Esophagus (tissue), 2 donors: Measurements from ENCODE around the gene DAPL1. TPM values are rescaled to one million over a fixed set of nuclear protein-coding genes. Genes with fewer than 3 reads are reported as not detected.
A peak's percentile ranks its signal among the peaks of the same experiment; 100 is the strongest.

Source experiments
- H3K27ac ChIP-seq, 2 donors: one replicate each; pipeline ENCODE4 v1.5.1; 2013; ENCODE audit warnings: low read depth in 2 of 2, mild to moderate bottlenecking in 2 of 2, inconsistent platforms in 1 of 2, low read length in 1 of 2, moderate library complexity in 1 of 2
- H3K27me3 ChIP-seq, 2 donors: one replicate each; pipeline ENCODE4 v1.6.1; 2013; ENCODE audit warnings: low read length in 2 of 2, control low read depth in 1 of 2, mild to moderate bottlenecking in 1 of 2; ENCODE audit not compliant: insufficient read depth in 2 of 2, control insufficient read depth in 1 of 2
- H3K36me3 ChIP-seq, 2 donors: one replicate each; pipeline ENCODE4 v1.6.1; 2013; ENCODE audit warnings: low read length in 1 of 2; ENCODE audit not compliant: control insufficient read depth in 2 of 2, insufficient read depth in 2 of 2
- H3K4me1 ChIP-seq, 2 donors: one replicate each; pipeline ENCODE4 v1.6.1; 2013; ENCODE audit warnings: low read length in 1 of 2; ENCODE audit not compliant: control insufficient read depth in 2 of 2, insufficient read depth in 2 of 2
- H3K4me3 ChIP-seq, 2 donors: one replicate each; pipeline ENCODE4 v1.5.1; 2013; ENCODE audit warnings: low read length in 2 of 2, mild to moderate bottlenecking in 2 of 2, low read depth in 1 of 2, moderate library complexity in 1 of 2
- H3K9me3 ChIP-seq, 2 donors: one replicate each; pipeline ENCODE4 v1.6.1; 2013; ENCODE audit warnings: mild to moderate bottlenecking in 2 of 2, low read depth in 1 of 2, low read length in 1 of 2, moderate library complexity in 1 of 2; ENCODE audit not compliant: control insufficient read depth in 2 of 2, insufficient read depth in 1 of 2
- WGBS, 2 donors: extraction: QIAGEN DNeasy Blood & Tissue Kit; methylation state at CpG; one replicate each; pipeline ENCODE4 v1.1.7; 2013; 5-methylcytosine and 5-hydroxymethylcytosine counted together
- polyA plus RNA-seq, 2 donors: library from polyadenylated mRNA; stranded (reverse); fragments of 200-250 nt; gene quantifications; one replicate each; pipeline ENCODE4 v1.2.3, GENCODE V29; 2013
- donor health status: healthy with polysubstance abuse.
- donor health status: Bipolar disorder and iron deficiency.

Gene DAPL1
- polyA plus RNA-seq, 2 donors, result 426 to 475 TPM

DNA sequence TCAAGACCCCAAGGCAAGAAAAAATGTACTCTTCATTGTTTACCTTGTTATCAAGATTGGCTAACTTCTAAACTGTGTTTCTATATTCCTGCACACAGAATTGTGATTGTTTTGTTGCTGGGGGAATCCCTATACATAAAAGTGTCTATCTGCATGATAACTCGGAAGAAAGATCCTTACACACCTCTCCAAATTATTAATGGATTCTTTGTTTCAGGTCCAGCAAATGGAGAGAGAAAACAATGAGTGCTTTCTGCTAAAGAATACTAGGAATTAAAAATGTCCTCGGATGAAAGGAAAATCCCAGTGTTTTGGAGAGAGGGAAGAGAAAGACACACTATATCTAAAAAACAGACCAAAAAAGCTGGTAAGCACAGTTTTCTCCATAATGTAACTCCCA lies 6.2 kb upstream of the DAPL1 start:
- Histone ChIP-seq H3K27me3 (no peaks in the 10 kb centered on the region), H3K27ac (no peak overlapping the region), H3K4me3 (no peak overlapping the region), H3K9me3 (no peaks in the 10 kb centered on the region), H3K36me3 (no peaks in the 10 kb centered on the region), H3K4me1 (no peaks in the 10 kb centered on the region)
- 50 to 58% methylated on average over 2 of the region's 2 CpGs for WGBS, 2 donors

DNA sequence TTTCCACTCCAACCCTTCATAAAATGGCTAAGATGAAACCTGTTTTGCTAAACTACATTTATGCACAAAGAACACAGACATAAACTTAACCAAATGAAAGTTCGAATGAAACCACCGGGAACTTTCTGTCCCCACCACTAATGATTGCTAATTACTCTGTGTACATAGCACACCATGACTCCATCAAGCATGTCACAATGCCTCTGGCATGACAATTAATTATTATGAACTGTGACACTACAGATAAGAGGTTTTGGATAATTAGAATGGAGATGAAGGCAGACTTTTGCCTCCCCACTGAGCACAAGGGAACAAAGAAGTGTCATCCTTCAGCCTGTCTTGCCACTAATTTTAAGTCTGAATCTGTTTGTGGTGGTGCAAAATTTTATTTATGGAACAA lies 1.5 kb downstream of the DAPL1 start:
- Histone ChIP-seq H3K27ac (no peak overlapping the region), H3K36me3 (no peaks in the 10 kb centered on the region), H3K27me3 (no peaks in the 10 kb centered on the region), H3K9me3 (no peaks in the 10 kb centered on the region), H3K4me3 (peak overlapping the region in 1 of 2 donors; percentile 58), H3K4me1 (peaks cover 0 to 4% of the 10 kb centered on the region in 2 donors)
- 53 to 65% methylated on average over 2 of the region's 2 CpGs for WGBS, 2 donors

DNA sequence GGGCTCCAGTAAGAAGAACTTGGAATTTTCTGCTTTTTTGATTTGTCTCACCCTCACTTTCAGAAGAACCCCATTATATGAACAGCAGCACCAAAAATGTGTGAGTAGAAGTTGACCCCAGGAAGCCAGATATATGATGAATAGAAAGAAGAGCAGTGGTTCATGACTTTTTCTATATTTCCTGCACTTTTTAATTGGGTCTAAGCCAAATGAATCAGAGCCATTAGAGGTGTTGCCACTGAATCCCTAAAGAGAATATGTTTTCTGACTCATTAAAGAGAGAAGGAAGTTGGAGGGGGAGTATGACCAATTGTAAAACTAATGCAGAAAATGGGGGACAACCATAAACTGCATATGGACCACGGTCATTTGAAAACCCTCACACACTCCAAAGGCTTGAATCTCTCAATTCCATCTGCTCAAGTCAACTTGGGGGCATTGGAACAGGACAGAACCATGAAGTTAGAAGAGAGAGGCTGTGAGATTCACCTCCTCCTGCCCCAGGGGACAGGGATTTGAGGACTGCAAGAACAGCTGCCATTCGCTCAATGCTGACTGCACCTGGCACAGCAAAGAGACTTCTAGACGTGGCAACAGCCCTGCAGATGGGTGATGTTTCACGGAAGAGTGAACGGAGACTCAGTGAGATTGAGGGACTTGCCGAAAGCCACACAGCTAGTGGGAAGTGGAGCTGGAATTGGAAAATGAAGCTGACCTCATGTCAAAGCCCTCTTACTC lies 3.0 kb downstream of the DAPL1 start:
- Histone ChIP-seq H3K9me3 (no peaks in the 10 kb centered on the region), H3K4me1 (peaks cover 0 to 4% of the 10 kb centered on the region in 2 donors), H3K4me3 (peak overlapping the region in 1 of 2 donors; percentile 0), H3K27ac (peak overlapping the region; percentile 5 to 80), H3K27me3 (no peaks in the 10 kb centered on the region), H3K36me3 (no peaks in the 10 kb centered on the region)
- 51 to 54% methylated on average over 6 of the region's 6 CpGs for WGBS, 2 donors

DNA sequence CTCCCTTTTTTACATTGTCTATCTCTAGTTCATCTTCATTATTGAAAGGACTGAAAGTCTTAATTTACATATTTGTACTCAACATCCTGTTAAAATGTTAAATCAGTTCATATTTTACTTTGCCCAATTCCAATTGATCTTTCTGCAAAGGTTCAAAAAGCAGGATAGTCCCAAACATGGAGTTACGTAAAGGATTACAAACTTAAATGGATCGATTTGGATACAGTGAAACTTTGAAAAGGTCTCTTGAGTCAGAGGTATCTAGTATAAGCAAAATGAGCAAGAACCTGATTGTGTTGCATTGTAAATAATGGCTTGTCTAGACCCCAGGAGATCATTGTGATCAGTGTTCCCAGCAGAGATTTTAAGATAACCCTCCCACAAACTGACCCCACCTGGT lies 4.1 kb downstream of the DAPL1 start:
- Histone ChIP-seq H3K9me3 (no peaks in the 10 kb centered on the region), H3K27ac (no peak overlapping the region), H3K27me3 (no peaks in the 10 kb centered on the region), H3K4me1 (peaks cover 0 to 4% of the 10 kb centered on the region in 2 donors), H3K36me3 (no peaks in the 10 kb centered on the region), H3K4me3 (no peak overlapping the region)
- WGBS, 2 donors, result 93 to 94% methylated on average over 2 of the region's 2 CpGs

DNA sequence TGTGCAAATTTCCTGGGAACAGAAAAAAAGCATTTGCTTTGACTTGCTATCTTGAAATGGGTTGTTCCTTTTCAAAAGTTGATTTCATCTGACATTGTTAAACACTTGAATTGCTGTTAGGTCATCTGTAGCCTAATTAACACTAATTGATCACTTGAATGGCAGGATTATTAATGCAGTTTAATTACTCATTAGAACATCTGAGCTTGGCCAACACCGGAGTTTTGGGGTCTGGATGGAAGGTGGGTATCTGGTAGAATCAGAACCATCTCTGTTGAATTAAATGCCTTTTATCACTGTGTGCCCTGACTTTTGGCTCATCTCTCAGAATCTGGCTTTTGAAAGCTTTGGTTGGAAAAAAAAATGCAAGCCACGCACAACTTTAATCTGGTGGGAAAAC lies 8.4 kb downstream of the DAPL1 start:
- H3K4me3 ChIP-seq, result no peak overlapping the region
- 70 to 71% methylated on average over 2 of the region's 2 CpGs for WGBS, 2 donors
- no peak overlapping the region for H3K27ac ChIP-seq
- H3K27me3 ChIP-seq, result no peaks in the 10 kb centered on the region
- no peaks in the 10 kb centered on the region for H3K9me3 ChIP-seq
- H3K4me1 ChIP-seq, result no peaks in the 10 kb centered on the region
- H3K36me3 ChIP-seq, result peaks cover 0 to 2% of the 10 kb centered on the region in 2 donors

DNA sequence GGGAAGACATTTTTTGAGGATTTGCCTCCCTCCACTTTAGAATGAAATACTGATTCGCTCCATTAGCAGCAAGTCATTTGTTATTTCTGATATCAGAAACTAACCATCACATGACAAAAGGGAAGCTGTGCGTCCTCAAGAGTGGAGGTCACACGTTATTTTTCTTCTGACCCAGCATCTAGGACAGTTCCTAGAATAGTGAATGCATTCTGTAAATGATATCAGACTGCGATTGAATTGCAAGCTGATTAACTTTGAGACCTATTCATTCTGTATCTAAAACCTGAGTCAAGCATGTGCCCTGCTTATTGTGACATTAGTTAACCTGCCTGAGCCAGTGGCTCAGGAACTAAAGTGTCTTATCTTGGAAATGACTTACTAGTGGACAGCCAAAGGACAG lies 10.1 kb downstream of the DAPL1 start:
- Histone ChIP-seq H3K4me3 (no peak overlapping the region), H3K27me3 (no peaks in the 10 kb centered on the region), H3K27ac (no peak overlapping the region), H3K4me1 (no peaks in the 10 kb centered on the region), H3K9me3 (no peaks in the 10 kb centered on the region), H3K36me3 (peaks cover 0 to 2% of the 10 kb centered on the region in 2 donors)
- WGBS, 2 donors, result 83% methylated on average over 4 of the region's 4 CpGs

DNA sequence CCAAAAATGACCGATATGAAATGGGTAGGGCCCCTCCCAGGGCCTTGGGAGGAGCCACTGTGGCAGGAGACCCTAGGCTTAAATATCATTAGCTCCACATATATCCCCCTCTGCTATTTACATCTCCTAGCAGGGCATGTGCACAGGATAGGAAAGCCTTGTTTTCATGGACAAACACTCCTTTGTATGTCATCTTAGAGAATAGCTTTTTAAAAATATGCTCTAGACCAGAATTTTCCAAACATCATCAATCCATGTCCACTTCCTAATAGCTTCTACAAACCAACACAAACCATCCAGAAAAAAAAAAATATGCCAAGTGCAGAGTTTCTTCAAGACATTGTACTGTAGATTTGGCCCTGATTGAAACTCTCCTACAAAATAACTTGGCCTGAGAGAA lies 10.8 kb downstream of the DAPL1 start:
- H3K36me3 ChIP-seq, result peaks cover 0 to 2% of the 10 kb centered on the region in 2 donors
- H3K4me1 ChIP-seq, result peaks cover 0 to 3% of the 10 kb centered on the region in 2 donors
- H3K27ac ChIP-seq, result no peak overlapping the region
- WGBS, 2 donors, result 72 to 77% methylated on average over 1 of the region's 1 CpG
- no peak overlapping the region for H3K4me3 ChIP-seq
- no peaks in the 10 kb centered on the region for H3K9me3 ChIP-seq
- H3K27me3 ChIP-seq, result no peaks in the 10 kb centered on the region

DNA sequence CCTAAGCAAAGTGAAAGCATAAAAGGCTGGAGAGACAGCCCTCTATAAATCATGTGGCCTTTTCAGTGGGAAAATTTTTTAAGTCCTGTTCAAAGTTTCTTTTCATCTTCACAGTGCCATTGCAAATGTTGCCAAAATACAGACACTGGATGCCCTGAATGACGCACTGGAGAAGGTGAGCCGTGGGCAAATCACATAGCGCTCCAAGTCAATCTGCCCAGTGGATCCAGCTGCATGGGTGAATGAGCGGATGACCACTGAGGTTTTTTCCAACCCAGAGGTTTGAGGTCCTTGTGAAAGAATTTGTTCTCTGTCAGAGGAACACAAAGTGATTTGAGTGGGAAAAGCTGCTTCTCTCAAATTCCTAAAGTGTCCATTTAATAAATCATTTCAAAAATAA lies 11.8 kb downstream of the DAPL1 start:
- no peak overlapping the region for H3K4me3 ChIP-seq
- peaks cover 0 to 3% of the 10 kb centered on the region in 2 donors for H3K4me1 ChIP-seq
- H3K9me3 ChIP-seq, result no peaks in the 10 kb centered on the region
- H3K27ac ChIP-seq, result no peak overlapping the region
- WGBS, 2 donors, result 87 to 91% methylated on average over 4 of the region's 4 CpGs
- H3K27me3 ChIP-seq, result no peaks in the 10 kb centered on the region
- H3K36me3 ChIP-seq, result peaks cover 0 to 2% of the 10 kb centered on the region in 2 donors

DNA sequence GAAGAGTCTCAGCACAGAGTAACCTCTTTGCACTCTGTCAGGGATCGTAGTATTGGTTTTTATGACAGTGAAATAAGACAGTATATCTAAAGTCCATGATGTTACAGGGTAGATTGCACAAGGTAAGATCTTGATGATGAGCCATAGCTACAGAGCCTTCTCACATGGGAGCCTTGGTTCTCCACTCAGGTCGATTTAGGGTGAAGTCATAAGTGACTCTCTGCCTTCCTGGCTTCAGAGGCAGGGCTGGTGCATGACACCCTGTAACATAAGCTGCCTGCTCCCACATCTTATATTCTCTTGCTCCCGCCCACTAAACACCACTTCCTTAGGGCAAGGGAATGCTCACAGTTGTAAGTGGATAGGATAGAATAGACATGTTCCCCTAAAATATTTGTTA lies 13.3 kb downstream of the DAPL1 start:
- H3K27me3 ChIP-seq, result no peaks in the 10 kb centered on the region
- 90 to 92% methylated on average over 3 of the region's 3 CpGs for WGBS, 2 donors
- H3K4me3 ChIP-seq, result no peak overlapping the region
- H3K36me3 ChIP-seq, result peaks cover 0 to 2% of the 10 kb centered on the region in 2 donors
- H3K9me3 ChIP-seq, result no peaks in the 10 kb centered on the region
- peaks cover 0 to 3% of the 10 kb centered on the region in 2 donors for H3K4me1 ChIP-seq
- no peak overlapping the region for H3K27ac ChIP-seq

DNA sequence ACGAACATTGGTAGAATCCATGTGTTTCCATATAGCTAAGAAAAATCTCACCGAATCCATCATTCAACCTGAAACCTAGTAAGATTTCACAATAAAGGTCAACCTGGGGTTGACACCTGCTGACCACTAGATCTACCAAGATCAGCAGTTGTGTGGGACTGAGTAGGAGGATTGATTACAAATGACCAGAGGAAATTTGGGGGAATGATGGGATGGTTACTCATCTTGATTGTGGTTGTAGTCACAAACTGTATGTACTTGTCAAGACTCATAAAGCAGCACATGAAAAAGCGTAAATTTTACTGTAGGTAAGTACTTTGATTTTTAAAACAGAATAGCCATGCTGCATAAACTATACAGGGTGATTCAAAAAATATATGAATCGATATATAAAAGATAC lies 14.7 kb downstream of the DAPL1 start:
- no peaks in the 10 kb centered on the region for H3K27me3 ChIP-seq
- peaks cover 0 to 2% of the 10 kb centered on the region in 2 donors for H3K36me3 ChIP-seq
- H3K4me1 ChIP-seq, result peaks cover 0 to 3% of the 10 kb centered on the region in 2 donors
- H3K9me3 ChIP-seq, result no peaks in the 10 kb centered on the region
- WGBS, 2 donors, result 66 to 70% methylated on average over 4 of the region's 4 CpGs
- no peak overlapping the region for H3K27ac ChIP-seq
- H3K4me3 ChIP-seq, result no peak overlapping the region
